Kidney tubule cell (primary cell): ENCODE results near the gene PCCA.

ENCODE experiments used
- DNase-seq: peaks from one replicate; pipeline ENCODE4 v3.0.0-alpha.2; 2018; ENCODE audit warnings: low spot score

Gene PCCA

DNA sequence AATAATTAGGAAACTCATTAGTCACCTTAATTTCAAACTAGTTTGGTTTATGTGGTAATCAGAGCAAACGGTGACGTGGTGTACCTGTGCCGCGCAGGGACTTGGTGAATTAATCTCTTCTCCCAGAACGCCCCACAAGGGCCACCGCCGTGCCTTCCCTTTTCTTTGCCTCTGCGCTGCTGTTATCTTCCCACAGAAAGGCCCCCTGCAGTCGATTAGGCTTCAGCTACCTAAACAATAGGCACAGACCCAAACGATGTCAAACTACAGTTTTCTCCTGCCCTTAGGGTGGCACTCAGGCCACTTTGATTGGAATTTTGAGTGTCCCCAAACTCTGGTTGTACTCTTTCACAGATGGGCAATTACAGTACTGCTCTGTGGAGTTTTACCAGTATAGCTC, 384.2 kb downstream of the PCCA start:
- no peak for DNase-seq

DNA sequence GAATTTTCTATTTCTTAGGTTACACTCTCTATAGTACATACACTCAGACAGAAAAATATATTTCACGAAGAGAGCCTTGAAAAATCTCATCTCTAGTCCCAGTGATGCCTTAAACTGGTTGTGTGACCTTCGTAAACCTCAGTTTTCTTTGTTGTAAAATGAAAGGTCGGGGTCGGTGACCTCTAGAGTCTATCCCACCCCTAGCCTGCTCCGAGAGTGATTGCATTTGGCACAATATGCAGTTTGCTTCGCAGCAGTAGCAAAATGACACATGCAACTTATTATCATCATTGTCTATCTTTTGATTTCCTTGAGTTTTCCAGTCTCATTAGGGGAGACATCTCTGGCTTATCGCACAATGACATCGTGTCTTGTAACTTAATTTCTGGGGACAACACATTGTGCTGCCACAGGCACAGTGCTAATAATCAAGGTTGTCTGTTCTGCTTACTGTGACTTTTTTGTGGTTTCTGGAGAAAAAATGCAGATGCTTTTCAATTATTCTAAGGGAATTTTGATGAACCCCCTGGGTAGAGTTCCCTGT, 384.7 kb downstream of the PCCA start:
- no peak for DNase-seq

DNA sequence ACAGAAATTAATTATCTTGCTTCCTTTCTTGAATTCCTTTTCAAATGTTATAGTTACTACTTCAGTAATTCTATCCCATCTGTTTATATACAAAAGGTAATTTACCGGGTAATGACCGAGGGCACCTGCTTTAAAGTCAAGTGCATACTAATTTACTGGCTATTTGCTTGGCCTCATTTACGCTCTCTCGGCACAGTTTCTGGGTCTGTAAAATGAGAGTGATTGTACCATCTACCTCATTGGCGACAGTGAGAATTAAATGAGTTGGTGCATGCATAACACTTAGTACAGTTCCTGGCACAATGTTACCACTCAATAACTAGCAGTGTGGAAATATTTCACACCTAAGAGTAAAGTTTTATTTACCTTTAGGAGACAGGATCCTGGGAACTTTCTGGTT, 388.1 kb downstream of the PCCA start:
- no peak for DNase-seq

DNA sequence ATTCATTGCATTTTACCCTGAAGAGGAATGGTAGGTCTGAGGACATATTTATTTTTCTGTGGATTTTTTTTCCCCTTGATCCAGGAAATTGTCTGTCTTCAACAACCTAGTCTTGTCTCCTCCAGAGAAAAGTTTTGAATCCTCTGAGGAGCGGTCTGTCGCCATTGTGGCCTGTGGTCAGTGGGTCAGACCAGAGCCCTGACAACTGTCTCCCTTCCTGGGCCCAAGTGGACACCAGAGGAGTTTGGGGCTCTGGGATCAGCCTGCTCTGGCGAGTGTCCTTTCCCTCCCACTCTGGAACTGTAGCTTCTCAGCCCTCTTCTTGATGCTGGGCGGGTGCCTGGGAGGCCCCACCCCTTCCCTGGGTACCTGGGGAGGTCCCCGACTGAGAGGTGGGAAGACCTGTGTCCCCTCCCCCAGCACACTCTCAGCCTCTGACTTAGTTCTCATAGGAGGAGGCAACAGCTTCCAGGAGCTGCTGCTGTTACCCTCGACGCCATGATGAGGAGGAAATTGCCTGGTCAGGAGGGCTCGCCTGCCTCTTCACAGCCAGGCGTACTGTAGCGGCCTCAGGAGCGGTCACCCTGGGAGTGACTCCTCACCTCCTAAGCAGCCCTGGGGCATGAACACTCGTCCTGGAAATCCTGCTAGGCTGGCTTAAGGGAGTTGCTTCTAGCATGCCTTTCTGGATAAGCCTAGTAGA, 389.4 kb downstream of the PCCA start:
- DNase-seq: no peak

DNA sequence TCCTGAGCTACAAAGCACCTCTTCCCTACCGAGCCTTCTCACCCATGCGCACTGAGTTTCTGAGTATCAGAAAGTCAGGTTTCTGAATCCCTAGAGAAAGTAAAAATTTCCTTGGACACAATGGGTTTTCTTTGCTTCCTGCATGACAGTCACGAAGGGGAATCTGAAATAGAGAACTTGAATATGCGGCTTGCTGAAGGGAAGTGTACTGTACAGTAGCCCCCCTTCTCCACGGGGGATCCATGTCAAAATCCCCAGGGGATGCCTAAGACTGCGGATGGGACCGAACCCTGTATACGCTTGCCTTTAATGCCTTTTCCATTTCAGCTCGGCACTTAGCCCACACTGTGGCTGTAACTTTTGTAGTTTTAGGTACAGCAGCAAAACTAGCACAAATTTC, 391.8 kb downstream of the PCCA start:
- no peak for DNase-seq

DNA sequence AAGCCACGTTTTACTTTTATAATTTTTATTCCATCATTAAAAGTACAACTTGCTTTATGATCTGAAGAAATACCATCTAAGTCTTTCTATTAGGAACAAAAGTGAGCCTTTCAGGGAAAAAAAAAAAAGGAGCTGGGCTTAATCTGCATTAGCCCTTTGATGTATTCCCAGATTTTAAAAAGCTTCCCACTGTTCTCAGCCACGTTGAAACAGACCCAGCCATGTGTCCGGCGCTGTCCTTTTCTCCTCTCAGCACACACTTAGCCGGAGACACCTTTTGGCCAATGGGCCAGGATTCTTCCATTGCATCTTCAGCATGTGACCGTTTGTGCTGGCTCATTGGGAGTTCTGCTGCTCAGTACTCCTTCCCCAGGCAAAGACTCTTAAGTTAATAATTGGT, 394.2 kb downstream of the PCCA start:
- no peak for DNase-seq

DNA sequence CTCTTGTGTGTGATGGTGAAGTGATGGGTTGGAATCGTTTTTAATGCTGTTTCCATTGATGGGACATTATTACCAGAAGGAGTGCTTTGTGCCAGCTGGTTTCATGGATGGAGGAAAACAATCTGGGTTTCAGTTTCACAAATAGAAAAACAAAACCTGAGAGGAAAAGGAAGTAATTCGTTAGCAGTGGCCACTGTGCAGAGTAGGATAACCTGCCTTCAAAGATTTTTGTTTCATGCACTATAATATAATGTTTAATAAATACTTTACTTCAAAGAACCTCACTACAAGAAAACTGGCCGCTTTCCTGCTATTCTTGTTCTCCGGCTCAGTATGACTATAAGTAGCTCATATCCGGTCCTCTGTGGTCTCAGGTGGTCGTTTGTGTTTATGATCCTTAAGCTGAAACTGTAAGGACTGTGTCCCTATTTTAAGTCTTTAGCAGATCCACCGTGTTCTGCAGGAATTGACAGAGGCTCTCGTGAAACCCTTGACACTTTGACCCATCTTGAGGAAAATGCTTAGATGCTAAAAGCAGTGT, 395.0 kb downstream of the PCCA start:
- no peak for DNase-seq

DNA sequence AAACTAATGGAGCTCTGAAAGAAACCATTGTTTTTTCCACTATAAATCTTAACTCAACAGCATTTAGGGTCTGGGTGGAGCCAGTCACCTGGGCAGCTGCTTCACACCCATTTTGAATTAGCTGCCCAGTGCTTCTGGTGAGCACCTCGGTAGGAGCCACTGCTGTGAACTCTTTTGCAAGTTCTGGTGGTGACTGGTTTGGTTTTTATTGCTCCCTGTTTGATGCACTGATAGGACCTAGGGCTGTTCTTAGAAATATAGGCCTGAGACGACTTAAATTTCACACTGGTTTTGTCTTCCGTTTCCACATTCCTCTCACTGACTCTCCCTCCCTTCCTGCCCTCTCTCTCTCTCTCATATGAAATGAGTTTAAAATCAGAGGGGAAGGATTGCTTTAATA, 395.8 kb downstream of the PCCA start:
- DNase-seq: no peak

DNA sequence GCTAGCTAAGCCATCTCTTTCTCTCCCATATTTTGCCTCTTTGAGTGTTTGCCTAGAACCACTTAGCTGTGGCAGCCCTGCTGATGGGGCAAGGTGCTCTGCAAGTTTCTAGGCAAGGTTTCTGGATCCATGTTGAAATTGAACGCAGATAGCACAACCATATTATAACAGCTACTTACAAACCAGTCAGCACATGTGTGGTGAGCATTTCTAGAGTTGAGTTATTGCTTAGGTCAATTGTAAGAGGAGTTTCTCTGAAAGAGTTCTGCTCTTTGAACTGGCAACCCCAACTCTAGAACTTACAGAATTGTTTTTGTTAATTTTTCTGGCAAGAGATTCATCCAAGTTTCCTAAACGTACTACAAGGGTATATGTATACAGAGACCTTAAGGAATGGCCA, 396.4 kb downstream of the PCCA start:
- no peak for DNase-seq

DNA sequence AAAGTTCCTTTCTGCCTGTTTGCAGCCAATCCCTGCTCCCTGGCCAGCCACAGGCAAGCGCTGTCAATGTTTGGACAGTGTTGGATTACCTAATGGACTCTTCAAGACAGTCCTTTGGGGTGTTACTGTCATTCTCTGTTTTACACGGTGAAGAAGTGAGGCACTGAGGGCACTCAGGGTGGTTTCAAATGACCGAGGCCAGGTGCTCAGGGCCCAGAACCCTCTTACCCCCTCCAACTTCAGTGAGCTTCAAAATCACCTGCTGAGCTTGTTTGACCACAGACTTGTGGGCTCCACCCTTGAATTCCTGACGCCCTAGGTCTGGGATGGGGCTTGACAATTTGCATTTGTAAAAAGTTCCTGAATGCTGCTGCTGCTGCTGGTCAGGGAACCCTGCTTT, 401.8 kb downstream of the PCCA start:
- peak; percentile 8 for DNase-seq

DNA sequence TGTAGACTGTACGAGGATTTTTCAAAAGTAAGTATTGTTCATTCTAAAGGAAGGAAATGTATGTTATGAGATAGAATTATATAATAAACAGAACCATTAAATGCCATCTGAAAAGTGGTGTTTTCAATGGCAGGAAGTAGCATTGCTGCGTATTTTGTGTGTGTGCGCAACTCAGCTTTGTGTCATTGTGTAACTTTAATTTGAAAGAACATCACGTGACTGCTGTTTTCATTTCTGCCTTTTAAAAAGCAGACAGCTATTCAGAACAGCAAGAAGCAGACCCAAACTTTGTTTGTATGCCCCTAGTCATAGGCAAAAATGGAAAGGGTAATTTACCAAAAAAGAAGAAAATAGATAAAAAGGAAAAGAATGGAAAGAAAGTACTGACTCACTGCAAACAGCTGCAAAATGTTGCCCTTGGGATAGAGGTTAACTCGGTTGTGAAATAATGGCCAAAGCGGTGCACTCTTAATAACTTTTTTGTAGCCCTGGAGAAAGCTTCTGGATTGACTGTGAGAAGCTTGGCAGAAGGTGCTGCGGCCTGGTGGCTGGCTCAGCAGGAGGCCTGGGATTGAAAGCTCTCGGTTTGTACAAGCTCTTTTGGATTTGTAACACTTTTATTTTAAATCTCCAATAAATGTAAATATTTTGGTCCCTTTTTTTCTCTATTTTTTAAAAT, 402.4 kb downstream of the PCCA start:
- DNase-seq: no peak

DNA sequence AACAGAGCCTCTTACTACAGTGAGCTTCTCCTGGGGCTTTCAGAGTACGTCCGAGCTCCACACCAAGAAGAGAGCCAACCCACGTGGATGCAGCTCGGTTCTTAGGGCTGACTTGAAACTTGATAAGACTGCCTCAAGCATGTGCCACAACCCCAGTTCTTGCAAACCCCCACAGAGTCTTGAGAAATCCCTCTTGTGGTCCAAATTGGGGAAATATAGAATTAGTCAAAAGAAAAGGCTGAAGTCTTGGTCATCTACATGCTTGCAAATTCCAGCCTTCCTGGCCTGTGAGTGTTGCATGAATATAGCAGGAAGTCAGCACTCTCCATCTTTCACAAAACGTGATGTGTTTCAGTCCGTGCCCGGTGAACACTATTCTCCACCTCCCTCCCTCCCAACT, 404.5 kb downstream of the PCCA start:
- DNase-seq: no peak

DNA sequence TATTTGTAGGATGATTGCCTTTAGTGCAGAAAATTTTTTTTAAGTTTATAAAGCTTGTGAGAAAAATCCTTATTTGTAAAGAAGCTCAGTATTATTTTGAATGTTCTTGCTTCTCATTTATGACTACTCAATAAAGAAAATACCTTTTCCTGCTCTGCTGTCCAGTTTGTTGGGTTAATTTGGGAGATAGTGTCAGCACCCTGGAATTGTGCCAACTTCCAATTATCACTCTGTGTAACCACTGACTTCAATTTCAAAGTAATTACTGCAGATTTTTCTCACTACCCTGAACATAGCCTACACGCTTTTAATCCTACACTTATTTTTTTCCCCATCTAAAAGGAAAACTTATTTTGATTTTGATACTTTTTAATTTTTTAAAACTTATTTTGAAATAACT, 406.6 kb downstream of the PCCA start:
- DNase-seq: no peak

DNA sequence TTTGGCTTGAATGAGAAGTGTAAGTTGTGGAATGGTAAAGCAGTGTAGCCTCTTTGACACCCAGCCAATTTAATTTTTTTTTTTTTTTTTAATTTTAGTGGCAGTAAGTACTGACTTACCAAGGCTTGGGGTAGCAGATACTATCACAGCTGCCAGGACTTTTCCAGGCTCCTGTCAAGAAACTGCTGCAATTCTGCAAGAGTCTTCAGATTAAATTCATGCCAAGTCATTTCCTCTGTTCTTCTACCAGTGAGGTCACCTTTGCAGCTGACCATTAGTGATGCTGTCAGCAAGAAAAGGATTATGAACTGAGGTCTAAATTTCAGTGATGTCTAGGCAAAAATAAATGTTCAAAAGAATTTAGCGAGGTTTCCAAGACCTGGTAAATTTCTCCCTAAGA, 408.5 kb downstream of the PCCA start:
- DNase-seq: peak; percentile 39

DNA sequence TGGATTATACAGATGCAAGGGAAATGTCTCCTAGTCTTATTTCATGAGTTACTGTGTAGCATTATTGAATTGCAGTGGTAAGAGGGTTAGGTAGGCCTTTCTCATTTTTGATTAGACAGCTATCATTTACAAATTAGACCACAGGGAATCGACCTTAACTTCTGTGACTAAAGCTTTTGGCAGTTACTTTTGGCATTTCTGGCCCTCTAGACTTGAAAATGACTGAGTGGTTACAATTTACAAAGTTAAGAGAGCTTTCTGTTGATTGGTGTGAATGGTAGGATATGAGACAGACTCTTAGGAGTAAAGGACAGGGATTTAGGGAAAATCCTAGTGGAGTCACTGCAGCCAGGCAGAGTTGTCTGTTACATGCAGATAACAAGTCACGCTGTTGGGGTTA, 413.6 kb downstream of the PCCA start:
- no peak for DNase-seq

DNA sequence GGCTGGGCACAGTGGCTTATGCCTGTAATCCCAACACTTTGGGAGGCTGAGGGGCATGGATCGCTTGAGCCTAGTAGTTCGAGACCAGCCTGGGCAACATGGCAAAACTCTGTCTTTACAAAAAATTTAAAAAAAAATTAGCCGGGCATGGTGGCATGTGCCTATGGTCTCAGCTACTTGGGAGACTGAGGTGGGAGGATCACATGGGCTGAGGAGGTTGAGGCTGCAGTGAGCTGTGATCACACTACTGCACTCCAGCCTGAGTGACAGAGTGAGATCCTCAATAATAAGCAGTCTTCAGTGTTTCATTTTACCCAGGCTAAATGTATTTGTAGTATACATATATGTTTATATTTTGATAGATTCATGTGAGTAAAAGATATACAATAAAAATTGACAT, 414.7 kb downstream of the PCCA start:
- DNase-seq: no peak

DNA sequence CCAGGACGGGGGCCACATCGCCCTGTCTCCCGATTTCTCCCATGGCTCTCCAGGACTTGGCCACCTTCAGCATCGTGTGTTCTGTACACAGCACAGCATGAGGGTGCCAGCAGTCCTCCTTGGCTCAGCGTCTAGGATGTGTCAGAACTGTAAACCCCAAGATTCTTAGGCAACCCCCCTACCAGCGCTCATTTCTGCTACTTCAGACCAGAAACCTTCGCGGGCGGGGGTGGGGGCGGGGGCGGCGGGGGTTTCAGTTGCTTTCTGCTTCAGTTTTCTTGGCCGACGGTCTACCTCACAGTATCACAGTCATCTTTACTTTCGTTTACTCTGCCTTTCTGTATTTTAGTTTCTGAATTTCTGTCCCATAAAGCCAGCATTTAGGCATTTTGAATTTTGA, 417.3 kb downstream of the PCCA start:
- no peak for DNase-seq

DNA sequence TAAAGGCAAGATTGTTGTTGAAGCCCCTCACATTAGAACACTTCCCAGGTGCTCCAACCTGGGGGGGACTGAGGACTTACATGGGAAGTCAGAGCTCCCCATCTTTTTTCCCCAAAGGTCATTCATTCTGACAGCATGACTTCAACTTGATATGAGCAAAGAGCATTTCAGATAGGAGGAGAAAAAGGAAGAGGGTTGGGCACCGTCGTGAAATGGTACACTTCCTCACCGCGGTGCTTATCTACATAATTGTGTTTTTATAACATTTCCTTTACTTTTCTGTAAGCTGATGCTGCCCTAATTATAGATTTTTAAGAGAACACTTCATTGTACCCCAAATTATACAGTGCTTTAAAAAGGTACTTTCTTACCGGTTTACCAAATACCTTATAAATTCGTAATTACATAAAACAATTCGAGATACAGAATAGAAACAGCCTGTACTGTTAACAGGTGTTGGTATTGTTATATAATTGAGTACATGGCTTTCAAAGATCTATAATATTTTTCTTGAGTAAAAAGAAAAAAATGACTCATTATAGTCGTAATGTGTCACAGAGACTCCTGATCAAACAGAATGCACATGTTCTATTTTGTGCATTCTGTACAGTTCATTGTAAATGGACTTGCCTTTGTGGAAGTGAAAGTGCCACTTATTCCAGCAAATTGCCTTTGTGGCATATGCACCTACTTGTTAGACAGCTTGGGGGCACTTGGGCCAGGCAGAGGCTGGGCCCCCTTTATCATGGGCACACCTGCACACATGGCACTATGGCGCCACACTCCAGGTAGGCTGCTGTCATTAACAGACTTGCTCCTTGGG, 417.9 kb downstream of the PCCA start:
- no peak for DNase-seq

DNA sequence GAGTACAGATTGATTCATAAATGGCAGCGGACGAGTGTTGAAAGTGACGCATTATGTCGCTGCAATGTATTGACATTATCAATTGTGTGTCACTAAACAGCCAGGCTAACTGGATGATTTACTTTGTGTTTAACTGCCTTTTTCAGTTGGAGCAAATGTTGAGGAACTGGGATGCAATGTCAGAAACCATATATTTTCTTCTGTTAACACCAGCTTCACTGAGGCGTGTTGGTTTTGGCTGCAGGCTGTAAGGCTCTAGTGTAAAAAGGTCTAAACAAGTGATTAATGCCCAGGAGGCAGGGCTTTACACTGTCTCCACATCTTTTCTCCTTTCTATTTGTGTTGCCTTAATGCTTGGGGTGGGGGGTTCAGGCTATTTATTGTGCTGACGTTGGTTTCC, 419.6 kb downstream of the PCCA start:
- no peak for DNase-seq

DNA sequence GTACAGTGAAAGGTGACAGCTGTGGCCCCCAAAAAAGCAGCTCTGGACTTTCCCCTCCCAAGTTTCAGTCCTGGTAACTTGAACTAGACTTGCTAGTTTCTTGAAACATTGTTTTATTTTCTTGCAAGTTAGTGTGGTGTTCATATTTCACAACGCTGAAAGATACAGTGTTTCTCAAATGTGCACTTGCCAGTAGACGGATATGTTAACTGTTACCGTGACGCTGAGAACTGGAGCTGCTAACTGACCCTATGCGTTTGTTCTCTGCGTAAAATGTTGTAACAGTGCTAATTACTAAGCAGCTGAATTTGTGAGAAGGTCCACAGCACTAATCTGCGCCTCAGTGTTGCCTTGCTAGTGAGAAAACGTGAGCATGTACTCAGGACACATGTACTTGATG, 420.1 kb downstream of the PCCA start:
- DNase-seq: no peak

DNA sequence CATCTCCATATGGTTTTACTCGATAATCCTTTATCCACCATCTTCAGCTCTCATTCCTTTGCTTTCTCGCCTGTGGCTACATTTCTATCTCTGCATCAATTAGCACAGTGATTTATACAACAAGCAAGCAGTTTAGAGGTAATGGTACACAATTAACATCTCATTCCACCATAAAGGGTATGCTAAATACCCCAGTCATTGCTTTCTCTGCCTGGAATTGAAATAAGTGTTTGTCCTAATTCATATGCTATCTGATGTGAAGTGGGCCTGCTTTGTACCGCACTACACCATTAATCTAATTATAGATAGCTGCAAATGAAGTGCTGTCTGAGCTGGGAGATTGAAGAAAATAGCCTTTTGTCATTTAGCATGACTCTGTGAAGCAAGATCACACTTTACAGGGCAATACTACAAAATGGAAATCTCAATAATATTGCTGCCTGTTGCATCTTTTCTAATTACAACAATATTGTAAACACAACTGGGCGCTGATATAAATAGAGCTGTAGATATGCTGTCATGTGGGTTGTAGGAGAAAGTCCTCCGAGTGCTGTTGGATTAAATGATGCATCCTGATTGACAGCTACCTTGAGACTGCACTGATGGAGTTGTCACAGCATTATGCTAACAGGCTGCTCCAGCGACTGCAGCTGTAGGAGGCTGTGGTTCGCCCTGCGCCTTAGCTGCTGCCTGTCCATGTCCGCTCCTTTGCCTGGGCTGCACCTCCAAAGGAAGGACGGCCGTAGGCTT, 421.5 kb downstream of the PCCA start:
- DNase-seq: no peak

DNA sequence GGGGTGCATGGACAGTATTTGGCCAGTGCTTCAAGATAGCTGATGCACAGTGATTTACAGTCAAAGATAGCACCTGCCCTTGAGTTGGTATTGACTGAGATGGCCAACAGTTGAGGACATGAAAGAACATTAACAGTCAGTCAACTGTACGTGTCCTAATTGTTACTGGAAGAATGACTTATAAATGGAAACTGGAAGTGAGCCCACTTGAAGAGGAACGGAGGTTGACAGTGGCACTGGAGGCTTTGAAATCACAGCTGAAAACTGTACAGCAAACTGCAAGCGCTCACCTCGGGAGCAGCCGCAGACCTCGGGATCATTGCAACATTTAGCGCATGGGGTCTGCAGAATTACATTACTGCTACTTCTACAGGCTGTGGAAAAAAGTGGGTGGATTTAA, 422.6 kb downstream of the PCCA start:
- DNase-seq: no peak
